ENCODE measurements around the gene LMAN2L. TPM values are rescaled to one million over a fixed set of nuclear protein-coding genes. Genes with fewer than 3 reads are reported as not detected.
A peak's percentile ranks its signal among the peaks of the same experiment; 100 is the strongest.

The LMAN2L gene
- total RNA-seq, 1 experiment from 2014 or later = 17.6 TPM

GRCh38 chr2:96739076-96739632, 710 bp downstream of the LMAN2L start:
- no peak overlapping the region for H2BK15ac ChIP-seq (ENCODE audit: low read depth, low read length)
- no peak overlapping the region for H3K23ac ChIP-seq (ENCODE audit: insufficient read length, low read depth, low read length)
- H3K9me3 ChIP-seq (ENCODE audit: control insufficient read depth, low read depth, low read length) = no peaks in the 10 kb centered on the region
- no peak overlapping the region for H3K27ac ChIP-seq (ENCODE audit: insufficient read length, low read depth, low read length)
- no peak overlapping the region for H3K18ac ChIP-seq (ENCODE audit: insufficient read length, low read depth, low read length)
- Mint-ChIP-seq H3K4me3 (peak overlapping the region; percentile 97 to 99), H3K9me3 (no peaks in the 10 kb centered on the region), H3K36me3 (ENCODE audit: insufficient read depth in 1 of 3, low read depth in 3 of 3) (peaks cover 9 to 39% (median 32%) of the 10 kb centered on the region in 3 experiments; a peak in 6 of 7 replicates), H3K4me1 (peaks cover 10 to 11% of the 10 kb centered on the region in 2 experiments), H3K27ac (peak overlapping the region; percentile 74 to 99 (median 95); a peak in 6 of 7 replicates), H3K27me3 (ENCODE audit: low read depth) (no peaks in the 10 kb centered on the region)
- H2BK12ac ChIP-seq (ENCODE audit: insufficient read length, low read depth, low read length) = no peak overlapping the region
- H3K4me2 ChIP-seq (ENCODE audit: insufficient read depth, insufficient read length, low read length) = peak overlapping the region; percentile 88
- H4K91ac ChIP-seq (ENCODE audit: insufficient read length, low read depth, low read length) = no peak overlapping the region
- TF ChIP-seq CTCF (conservative IDR thresholded peaks at IDR 0.05) = no peak
- no peak overlapping the region for H3K14ac ChIP-seq (ENCODE audit: insufficient read depth, low read length)
- H4K5ac ChIP-seq (ENCODE audit: insufficient read length, low read depth, low read length) = no peak overlapping the region
- H3K56ac ChIP-seq (ENCODE audit: insufficient read length, low read depth, low read length) = no peak overlapping the region
- no peak overlapping the region for H3K4ac ChIP-seq (ENCODE audit: low read depth, low read length)
- H3K79me1 ChIP-seq (ENCODE audit: insufficient read depth, low read depth, low read length, poor library complexity, severe bottlenecking) = no peaks in the 10 kb centered on the region
- peaks cover 6% of the 10 kb centered on the region for H3K23me2 ChIP-seq (ENCODE audit: insufficient read length, low read depth, low read length, poor library complexity, severe bottlenecking)
- no peak overlapping the region for H2AFZ ChIP-seq (ENCODE audit: low read length)
- H3K27me3 ChIP-seq (ENCODE audit: insufficient read depth, low read length) = no peaks in the 10 kb centered on the region
- no CpG with 5 or more reads among the region's 4 CpGs for WGBS (ENCODE audit: extremely low coverage, insufficient read length, low lambda C conversion rate)
- no peak overlapping the region for H3T11ph ChIP-seq (ENCODE audit: low read length)
- H2BK5ac ChIP-seq (ENCODE audit: insufficient read length, low read length) = no peak overlapping the region
- H4K8ac ChIP-seq (replicated peaks; ENCODE audit: insufficient read length, low read depth, low read length) = no peak overlapping the region
- no peak overlapping the region for H2BK120ac ChIP-seq (ENCODE audit: low read depth, low read length, poor library complexity, severe bottlenecking)
- H3K79me2 ChIP-seq (ENCODE audit: insufficient read depth, low read length) = peaks cover 6% of the 10 kb centered on the region; the same call in 1 of the 2 replicates
- no peaks in the 10 kb centered on the region for H4K20me1 ChIP-seq (ENCODE audit: control insufficient read depth, insufficient read depth, insufficient read length)
- DNase-seq = no peak
- H3K9ac ChIP-seq (ENCODE audit: extremely low read depth, insufficient read length, low read length) = peak overlapping the region; percentile 40
- H3K4me1 ChIP-seq (ENCODE audit: insufficient read depth, low read length) = no peaks in the 10 kb centered on the region; the same call in 1 of the 2 replicates
- no peak overlapping the region for H2BK20ac ChIP-seq (ENCODE audit: low read depth, low read length, poor library complexity, severe bottlenecking)
- H2AK5ac ChIP-seq (ENCODE audit: insufficient read length, low read length) = no peak overlapping the region

Data from H9 (cell line).